ENCODE data around the gene FZD1. TPM values are rescaled to one million over a fixed set of nuclear protein-coding genes. Genes with fewer than 3 reads are reported as not detected.

FZD1 gene
- total RNA-seq, 1 donor, result 7.3 TPM

DNA sequence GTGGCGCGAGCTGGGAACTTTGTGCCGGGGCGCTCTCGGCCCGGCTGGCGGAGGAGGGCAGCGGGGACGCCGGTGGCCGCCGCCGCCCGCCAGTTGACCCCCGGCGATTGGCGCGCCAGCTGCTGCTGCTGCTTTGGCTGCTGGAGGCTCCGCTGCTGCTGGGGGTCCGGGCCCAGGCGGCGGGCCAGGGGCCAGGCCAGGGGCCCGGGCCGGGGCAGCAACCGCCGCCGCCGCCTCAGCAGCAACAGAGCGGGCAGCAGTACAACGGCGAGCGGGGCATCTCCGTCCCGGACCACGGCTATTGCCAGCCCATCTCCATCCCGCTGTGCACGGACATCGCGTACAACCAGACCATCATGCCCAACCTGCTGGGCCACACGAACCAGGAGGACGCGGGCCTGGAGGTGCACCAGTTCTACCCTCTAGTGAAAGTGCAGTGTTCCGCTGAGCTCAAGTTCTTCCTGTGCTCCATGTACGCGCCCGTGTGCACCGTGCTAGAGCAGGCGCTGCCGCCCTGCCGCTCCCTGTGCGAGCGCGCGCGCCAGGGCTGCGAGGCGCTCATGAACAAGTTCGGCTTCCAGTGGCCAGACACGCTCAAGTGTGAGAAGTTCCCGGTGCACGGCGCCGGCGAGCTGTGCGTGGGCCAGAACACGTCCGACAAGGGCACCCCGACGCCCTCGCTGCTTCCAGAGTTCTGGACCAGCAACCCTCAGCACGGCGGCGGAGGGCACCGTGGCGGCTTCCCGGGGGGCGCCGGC is 870 bp downstream of the FZD1 start:
- DNase-seq (ENCODE audit: low read depth in 2 of 3, low spot score in 2 of 3), result peak in 2 of 3 donors; percentile 45 to 69

DNA sequence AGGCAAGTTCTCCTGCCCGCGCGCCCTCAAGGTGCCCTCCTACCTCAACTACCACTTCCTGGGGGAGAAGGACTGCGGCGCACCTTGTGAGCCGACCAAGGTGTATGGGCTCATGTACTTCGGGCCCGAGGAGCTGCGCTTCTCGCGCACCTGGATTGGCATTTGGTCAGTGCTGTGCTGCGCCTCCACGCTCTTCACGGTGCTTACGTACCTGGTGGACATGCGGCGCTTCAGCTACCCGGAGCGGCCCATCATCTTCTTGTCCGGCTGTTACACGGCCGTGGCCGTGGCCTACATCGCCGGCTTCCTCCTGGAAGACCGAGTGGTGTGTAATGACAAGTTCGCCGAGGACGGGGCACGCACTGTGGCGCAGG is 1.4 kb downstream of the FZD1 start:
- no peak for DNase-seq (ENCODE audit: low read depth in 2 of 3, low spot score in 2 of 3)

DNA sequence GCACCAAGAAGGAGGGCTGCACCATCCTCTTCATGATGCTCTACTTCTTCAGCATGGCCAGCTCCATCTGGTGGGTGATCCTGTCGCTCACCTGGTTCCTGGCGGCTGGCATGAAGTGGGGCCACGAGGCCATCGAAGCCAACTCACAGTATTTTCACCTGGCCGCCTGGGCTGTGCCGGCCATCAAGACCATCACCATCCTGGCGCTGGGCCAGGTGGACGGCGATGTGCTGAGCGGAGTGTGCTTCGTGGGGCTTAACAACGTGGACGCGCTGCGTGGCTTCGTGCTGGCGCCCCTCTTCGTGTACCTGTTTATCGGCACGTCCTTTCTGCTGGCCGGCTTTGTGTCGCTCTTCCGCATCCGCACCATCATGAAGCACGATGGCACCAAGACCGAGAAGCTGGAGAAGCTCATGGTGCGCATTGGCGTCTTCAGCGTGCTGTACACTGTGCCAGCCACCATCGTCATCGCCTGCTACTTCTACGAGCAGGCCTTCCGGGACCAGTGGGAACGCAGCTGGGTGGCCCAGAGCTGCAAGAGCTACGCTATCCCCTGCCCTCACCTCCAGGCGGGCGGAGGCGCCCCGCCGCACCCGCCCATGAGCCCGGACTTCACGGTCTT is 1.9 kb downstream of the FZD1 start:
- no peak for DNase-seq (ENCODE audit: low read depth in 2 of 3, low spot score in 2 of 3)

DNA sequence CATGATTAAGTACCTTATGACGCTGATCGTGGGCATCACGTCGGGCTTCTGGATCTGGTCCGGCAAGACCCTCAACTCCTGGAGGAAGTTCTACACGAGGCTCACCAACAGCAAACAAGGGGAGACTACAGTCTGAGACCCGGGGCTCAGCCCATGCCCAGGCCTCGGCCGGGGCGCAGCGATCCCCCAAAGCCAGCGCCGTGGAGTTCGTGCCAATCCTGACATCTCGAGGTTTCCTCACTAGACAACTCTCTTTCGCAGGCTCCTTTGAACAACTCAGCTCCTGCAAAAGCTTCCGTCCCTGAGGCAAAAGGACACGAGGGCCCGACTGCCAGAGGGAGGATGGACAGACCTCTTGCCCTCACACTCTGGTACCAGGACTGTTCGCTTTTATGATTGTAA is 2.5 kb downstream of the FZD1 start:
- no peak for DNase-seq (ENCODE audit: low read depth in 2 of 3, low spot score in 2 of 3)

DNA sequence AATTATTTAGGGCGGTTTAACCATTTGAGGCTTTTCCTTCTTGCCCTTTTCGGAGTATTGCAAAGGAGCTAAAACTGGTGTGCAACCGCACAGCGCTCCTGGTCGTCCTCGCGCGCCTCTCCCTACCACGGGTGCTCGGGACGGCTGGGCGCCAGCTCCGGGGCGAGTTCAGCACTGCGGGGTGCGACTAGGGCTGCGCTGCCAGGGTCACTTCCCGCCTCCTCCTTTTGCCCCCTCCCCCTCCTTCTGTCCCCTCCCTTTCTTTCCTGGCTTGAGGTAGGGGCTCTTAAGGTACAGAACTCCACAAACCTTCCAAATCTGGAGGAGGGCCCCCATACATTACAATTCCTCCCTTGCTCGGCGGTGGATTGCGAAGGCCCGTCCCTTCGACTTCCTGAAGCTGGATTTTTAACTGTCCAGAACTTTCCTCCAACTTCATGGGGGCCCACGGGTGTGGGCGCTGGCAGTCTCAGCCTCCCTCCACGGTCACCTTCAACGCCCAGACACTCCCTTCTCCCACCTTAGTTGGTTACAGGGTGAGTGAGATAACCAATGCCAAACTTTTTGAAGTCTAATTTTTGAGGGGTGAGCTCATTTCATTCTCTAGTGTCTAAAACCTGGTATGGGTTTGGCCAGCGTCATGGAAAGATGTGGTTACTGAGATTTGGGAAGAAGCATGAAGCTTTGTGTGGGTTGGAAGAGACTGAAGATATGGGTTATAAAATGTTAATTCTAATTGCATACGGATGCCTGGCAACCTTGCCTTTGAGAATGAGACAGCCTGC is 3.1 kb downstream of the FZD1 start:
- DNase-seq (ENCODE audit: low read depth in 2 of 3, low spot score in 2 of 3), result no peak

DNA sequence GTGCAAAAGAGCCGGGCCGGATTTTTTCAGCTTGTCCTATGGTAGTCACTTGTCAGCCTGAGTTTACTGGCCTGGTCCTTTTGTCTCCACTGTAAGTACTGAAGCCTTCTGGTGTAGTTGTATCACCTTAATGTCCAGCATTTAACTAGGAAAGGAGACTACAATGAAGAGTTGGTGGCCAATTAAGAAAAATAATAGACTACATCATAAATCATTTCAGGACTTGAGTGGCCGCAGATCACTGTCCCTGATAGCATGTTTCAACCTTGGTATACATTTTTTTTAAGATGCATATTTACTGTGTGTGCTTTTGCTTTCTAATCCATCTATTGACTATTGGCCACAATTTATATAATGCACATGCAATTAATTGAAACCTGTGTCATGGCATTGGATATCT is 6.1 kb downstream of the FZD1 start:
- no peak for DNase-seq (ENCODE audit: low read depth in 2 of 3, low spot score in 2 of 3)

DNA sequence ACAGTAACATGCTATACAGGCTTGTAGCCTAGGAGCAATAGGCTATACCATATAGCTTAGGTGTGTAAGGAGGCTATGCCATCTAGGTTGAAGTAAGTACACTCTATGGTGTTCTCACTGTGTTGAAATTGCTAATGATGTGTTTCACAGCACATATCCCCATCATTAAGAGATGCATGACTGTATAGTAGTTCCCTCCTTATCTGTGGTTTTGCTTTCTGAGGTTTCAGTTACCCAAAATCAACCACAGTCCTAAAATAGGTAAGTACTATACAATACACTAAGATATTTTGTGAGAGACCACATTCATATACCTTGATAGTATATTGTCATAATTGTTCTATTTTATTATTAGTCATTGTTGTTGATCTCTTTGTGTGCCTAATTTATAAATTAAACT is 12.7 kb downstream of the FZD1 start:
- DNase-seq (ENCODE audit: low read depth in 2 of 3, low spot score in 2 of 3), result no peak

DNA sequence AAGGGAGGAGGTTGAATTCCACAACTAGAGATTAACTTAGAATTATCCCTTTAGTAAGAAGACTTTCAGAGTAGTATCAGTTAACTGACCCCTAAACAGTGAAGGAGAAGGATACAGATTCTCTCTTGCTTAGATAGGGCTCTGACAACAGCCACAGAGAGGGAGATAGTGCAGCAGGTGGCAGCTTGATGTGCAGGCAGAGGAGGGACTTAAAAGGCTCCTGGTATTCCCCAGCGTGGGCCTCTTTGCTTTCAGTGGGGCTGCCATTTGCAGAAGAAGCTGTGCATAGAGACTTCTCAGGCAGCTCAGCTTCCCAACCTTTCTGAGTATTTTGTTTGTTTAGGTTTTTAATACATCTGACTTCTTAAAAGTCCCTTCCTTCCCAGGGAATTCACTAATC is 16.0 kb downstream of the FZD1 start:
- DNase-seq (ENCODE audit: low read depth in 2 of 3, low spot score in 2 of 3), result no peak

DNA sequence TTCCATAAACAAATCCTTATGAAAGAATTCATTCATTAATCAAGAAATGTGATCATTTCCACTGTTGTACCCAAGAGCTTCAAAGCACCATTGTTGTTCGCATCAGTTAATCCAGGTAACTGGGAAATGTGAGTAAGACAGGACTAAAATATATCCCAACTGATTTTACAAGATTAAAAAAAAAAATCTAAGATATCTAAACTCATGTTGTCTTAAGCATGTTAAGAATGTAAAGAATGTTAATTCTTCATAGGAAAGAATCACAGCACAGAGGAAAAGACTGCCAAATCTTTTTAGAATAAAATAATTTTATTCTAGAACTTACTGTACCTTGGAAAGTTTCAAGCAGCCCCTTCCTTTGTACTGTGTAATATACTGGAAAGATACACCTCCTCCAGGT is 16.4 kb downstream of the FZD1 start:
- DNase-seq (ENCODE audit: low read depth in 2 of 3, low spot score in 2 of 3), result no peak

DNA sequence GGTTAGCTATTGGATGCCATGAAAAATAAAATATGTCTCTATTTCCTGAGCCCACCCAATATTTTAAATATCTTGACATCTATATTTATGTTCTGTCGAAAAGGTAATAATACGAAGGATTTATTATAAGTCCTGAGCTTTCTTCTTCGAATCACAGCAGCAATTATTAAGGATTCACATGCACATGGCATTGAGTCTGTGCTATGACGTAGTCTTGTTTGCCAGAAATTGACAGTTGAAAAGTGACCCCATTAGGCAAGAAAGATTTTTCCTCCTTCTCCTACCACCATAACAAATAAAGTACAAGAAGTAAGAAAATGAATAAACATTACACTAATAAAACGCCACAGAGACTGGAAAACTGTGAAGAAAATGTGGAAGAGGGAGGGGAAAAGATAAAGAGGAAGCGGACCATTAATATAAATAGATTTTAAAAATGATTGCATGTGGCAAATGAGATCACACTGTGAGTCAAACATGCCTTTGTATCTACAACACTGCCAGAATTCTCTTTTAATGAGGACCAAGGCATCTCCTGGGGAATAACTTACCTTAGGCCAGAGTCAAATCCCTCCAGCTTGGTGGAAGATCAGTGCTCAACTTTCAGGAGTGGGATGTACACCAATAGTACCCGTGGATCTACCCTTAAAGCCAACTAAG is 21.6 kb downstream of the FZD1 start:
- DNase-seq (ENCODE audit: low read depth in 2 of 3, low spot score in 2 of 3), result no peak

DNA sequence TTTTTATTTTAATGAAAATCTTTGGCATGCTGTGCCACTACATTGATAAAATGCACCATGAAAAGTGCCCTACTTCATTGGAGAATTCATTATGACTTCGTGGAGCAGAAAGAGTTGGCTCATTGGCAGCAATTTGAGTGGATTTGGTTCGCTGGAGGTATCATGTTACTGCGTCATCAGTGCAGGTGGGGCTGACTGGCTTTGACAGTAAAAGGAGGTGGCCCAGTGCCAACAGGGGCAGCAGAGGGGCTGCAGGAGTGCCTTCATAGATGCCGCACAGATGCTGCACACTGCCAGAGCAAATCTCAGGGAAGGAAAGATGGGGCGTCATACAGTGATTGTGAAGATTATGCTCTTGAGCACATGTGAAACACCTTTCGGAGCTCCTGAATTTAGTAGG is 22.2 kb downstream of the FZD1 start:
- no peak for DNase-seq (ENCODE audit: low read depth in 2 of 3, low spot score in 2 of 3)

DNA sequence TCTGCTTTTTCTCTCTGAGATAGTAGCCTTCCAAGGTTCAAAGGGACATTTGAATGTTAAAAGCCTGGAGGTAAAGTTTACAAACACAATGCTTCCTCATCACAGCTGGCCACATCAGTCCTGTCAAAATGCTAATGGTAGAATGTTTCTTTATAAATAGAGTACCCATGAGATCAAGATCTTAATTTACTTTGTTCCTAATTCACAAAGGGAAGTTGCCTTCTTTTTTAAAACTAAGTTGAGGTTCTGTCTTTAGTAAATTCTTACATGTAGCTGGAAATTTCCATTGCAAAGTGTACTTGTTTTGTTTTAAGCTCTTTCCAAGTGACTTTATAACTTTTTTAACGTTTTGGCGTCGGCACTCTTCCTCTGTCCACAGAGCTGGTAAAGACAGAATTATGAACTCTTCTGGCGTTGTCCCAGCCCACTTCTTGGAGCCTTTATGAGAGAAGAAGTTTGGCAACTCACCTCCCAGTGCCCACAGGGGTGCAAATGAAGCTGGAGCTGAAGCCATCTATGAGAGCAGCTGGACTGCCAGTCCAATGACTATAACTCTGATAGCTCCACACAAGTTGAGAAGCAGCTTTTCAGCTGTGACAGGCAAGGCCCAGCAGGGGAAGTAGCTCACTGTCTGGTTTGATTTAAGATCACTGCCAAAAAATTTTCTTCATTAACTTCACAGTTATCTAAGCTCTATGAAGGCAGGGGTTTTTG is 23.3 kb downstream of the FZD1 start:
- peak in 1 of 3 donors; percentile 43 for DNase-seq (ENCODE audit: low read depth in 2 of 3, low spot score in 2 of 3)

DNA sequence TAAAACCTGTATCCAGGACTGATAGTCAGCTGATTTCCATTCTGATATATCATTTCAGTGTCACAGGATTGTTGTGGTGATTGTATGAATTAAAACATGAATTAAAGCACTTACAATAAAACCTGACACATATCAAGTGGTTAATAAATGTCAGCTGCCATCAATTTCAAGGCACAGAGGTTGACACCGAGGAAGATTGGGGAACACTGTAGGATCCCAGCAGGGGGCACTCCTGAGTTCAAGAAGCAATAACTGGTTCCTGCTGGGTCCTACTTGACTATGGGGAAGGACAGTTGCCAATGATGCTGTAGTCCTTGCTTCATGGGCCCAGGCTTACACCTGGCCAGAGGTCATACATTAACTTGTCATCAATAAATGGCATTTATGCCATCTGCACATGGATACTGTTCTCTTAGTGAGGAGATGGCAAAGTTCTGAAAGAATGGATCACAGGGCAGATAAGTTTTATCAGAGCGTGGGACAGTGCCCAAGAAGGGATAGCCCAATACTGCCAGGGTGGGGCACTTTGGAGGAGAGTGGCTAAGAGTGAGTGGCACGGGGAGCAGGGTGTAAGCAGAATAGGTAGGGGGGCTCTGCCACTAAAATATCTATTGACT is 24.1 kb downstream of the FZD1 start:
- peak in 1 of 3 donors; percentile 58 for DNase-seq (ENCODE audit: low read depth in 2 of 3, low spot score in 2 of 3)

DNA sequence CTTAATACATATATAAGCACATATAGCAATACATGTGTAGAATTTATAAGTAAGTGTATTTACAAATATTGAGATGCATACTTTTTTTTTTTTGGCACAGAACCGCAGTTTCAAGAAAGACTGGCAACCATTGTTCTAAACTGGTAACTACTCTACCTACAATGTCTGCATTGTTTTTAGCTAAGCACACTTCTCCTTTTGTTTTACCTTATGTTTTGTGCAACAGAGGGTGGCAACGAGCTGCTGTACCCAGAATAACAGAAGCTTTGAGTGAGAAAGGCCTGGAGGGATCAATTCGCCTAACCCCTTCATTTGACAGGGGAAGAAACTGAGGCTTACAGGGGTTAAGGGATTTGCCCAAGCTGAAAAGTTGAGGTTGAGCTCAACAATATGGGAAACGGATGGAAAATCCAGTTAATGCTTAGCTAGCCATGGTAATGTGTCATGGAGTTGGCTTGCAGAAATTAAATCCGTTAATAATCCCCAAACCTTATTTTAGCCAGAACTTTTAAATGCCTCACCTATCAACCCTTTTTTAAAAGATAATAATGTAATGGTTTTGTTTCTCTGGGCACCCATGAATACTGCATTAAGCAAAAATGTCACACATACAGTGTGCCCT is 25.5 kb downstream of the FZD1 start:
- no peak for DNase-seq (ENCODE audit: low read depth in 2 of 3, low spot score in 2 of 3)

DNA sequence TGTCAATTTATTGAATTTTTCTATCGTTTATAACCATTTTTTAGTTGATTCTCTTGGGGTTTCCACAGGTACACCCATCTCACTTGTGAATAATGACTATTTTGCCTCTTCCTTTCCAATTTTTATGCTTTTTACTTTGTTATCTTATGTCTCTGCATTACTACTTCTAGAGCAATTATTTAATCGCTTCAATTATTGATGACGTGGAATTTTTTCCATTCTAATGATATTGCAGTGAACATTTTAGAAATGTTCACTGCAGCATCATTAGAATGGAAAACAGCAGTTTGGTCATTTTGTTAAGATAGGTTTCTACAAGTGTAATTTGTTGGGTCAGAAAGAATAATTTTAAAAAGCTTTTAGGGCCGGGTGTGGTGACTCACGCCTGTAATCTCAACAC is 27.1 kb downstream of the FZD1 start:
- DNase-seq (ENCODE audit: low read depth in 2 of 3, low spot score in 2 of 3), result no peak

DNA sequence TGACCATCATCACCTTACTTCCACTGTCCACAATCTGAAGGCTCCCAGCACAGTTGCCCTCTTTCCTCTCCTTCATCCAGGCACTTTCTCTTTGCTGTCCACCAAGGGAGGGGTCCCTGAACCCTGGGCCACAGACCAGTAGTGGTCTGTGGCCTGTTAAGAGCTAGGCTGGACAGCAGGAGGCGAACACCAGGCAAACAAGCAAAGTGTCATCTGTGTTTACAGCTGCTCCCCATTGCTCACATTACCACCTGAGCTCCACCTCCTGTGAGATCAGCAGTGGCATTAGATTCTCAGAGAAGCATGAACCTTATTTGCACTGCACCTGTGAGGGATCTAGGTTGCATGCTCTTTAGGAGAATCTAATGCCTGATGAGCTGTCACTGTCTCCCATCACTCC is 27.7 kb downstream of the FZD1 start:
- no peak for DNase-seq (ENCODE audit: low read depth in 2 of 3, low spot score in 2 of 3)

DNA sequence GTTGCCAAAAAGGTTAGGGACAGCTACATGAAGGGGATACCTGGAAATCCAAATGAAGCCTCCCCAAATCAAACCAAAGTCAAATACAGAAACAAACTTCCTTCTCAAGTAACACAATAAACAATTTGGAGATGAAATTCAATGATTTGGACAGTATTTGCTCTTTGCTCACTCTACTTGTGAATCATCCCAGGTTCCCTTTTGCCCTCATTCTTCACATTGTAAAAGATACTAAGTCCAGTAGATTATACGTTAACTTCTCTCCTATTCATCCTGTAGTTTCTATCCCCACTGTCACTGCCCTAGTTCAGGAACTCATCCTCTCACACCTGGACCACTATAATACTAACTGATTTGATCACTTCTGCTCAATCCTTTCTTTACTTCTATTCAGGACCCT is 28.3 kb downstream of the FZD1 start:
- DNase-seq (ENCODE audit: low read depth in 2 of 3, low spot score in 2 of 3), result no peak

DNA sequence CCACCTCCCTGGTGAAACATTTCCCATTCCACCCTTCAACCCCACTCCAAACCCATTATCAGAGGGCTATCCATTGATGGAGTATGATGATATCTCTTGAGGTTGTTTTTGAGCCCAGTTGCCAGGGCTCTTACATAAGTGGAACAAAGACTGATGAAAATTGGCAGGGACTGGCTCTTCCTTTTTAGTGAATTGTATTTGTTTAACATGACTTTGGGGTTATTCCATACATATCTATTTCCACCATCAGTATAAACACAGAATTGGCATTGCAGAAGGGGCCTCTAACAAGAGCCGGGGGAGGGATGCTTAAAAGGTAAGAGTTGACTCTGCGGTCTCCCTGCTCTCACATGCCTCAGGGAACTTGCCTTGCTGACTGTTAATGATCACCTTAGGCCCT is 28.9 kb downstream of the FZD1 start:
- no peak for DNase-seq (ENCODE audit: low read depth in 2 of 3, low spot score in 2 of 3)

DNA sequence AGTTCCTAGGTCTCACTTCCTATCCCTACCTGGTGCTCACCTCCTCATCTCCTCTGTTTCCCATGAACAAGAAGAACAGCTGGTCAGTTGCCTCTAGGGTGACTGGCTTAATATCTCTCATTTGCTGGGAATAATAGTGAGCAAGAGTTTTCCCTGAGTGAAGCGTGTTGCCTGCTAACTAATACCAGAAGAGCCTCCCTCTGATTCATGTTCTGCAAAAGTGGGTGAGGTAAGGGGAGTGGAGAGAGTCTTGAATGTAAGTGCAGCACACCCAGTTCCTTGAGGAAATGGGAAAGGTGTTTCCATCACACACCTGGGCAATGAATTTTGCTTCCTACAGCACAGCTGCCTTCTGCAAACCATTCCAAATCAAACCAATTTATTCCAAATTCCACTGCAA is 29.6 kb downstream of the FZD1 start:
- no peak for DNase-seq (ENCODE audit: low read depth in 2 of 3, low spot score in 2 of 3)
